Memory B cell (primary cell): Measurements from ENCODE around the gene LONP1.
A peak's percentile ranks its signal among the peaks of the same experiment; 100 is the strongest.

Experiments
- ATAC-seq: fragments of 150-1000 bp; cut with Tn5 transposase; 2 replicates; pipeline ENCODE4 v1.10.0; 2021; ENCODE audit warnings: low read depth, mild to moderate bottlenecking, moderate library complexity
- DNase-seq, 2 donors: peaks; one replicate each; pipeline ENCODE4 v3.0.0; 2022; ENCODE audit warnings: low spot score in 2 of 2
- H3K27ac Mint-ChIP-seq: one replicate; pipeline ENCODE4 v1.8.0; 2022; ENCODE audit warnings: mild to moderate bottlenecking, moderate library complexity, mixed read lengths
- H3K27me3 Mint-ChIP-seq: one replicate; pipeline ENCODE4 v1.8.0; 2022; ENCODE audit warnings: mixed read lengths
- H3K36me3 Mint-ChIP-seq: one replicate; pipeline ENCODE4 v1.8.0; 2022; ENCODE audit warnings: mild to moderate bottlenecking, mixed read lengths
- H3K4me1 Mint-ChIP-seq: one replicate; pipeline ENCODE4 v1.8.0; 2022; ENCODE audit warnings: mixed read lengths
- H3K4me3 Mint-ChIP-seq: one replicate; pipeline ENCODE4 v1.8.0; 2022; ENCODE audit warnings: mild to moderate bottlenecking, moderate library complexity, mixed read lengths
- H3K9me3 Mint-ChIP-seq: one replicate; pipeline ENCODE4 v1.8.0; 2022; ENCODE audit warnings: mixed read lengths

LONP1 gene

GRCh38 chr19:5667751-5668271 lies 52.1 kb downstream of the LONP1 start:
- Mint-ChIP-seq H3K4me3 (no peak overlapping the region), H3K4me1 (no peaks in the 10 kb centered on the region), H3K27me3 (no peaks in the 10 kb centered on the region), H3K27ac (no peak overlapping the region), H3K9me3 (no peaks in the 10 kb centered on the region), H3K36me3 (peaks cover 28% of the 10 kb centered on the region)
- DNase-seq (no peak), ATAC-seq (no peak)

GRCh38 chr19:5666921-5667610 lies 52.9 kb downstream of the LONP1 start:
- no peak overlapping the region for H3K4me3 Mint-ChIP-seq
- ATAC-seq = no peak
- H3K27me3 Mint-ChIP-seq = no peaks in the 10 kb centered on the region
- no peaks in the 10 kb centered on the region for H3K4me1 Mint-ChIP-seq
- H3K36me3 Mint-ChIP-seq = peaks cover 28% of the 10 kb centered on the region
- H3K9me3 Mint-ChIP-seq = no peaks in the 10 kb centered on the region
- H3K27ac Mint-ChIP-seq = peak overlapping the region; percentile 50
- DNase-seq = no peak

GRCh38 chr19:5665781-5666513 lies 54.0 kb downstream of the LONP1 start:
- no peaks in the 10 kb centered on the region for H3K9me3 Mint-ChIP-seq
- peak overlapping the region; percentile 28 for H3K27ac Mint-ChIP-seq
- H3K4me1 Mint-ChIP-seq = no peaks in the 10 kb centered on the region
- no peak overlapping the region for H3K4me3 Mint-ChIP-seq
- no peaks in the 10 kb centered on the region for H3K27me3 Mint-ChIP-seq
- H3K36me3 Mint-ChIP-seq = peaks cover 31% of the 10 kb centered on the region
- DNase-seq = no peak
- no peak for ATAC-seq

- no peak overlapping the region for H3K27ac Mint-ChIP-seq
- H3K36me3 Mint-ChIP-seq = peaks cover 35% of the 10 kb centered on the region
- ATAC-seq = no peak
- no peaks in the 10 kb centered on the region for H3K4me1 Mint-ChIP-seq
- no peaks in the 10 kb centered on the region for H3K9me3 Mint-ChIP-seq
- no peaks in the 10 kb centered on the region for H3K27me3 Mint-ChIP-seq
- DNase-seq = no peak
- H3K4me3 Mint-ChIP-seq = no peak overlapping the region
Observed at GRCh38 chr19:5664515-5664914, 55.4 kb downstream of the LONP1 start.

- Mint-ChIP-seq H3K4me3 (no peak overlapping the region), H3K27me3 (no peaks in the 10 kb centered on the region), H3K4me1 (no peaks in the 10 kb centered on the region), H3K36me3 (peaks cover 33% of the 10 kb centered on the region), H3K9me3 (no peaks in the 10 kb centered on the region), H3K27ac (no peak overlapping the region)
- ATAC-seq (no peak), DNase-seq (no peak)
Observed at GRCh38 chr19:5663904-5664303, 56.0 kb downstream of the LONP1 start.

- Mint-ChIP-seq H3K36me3 (peaks cover 34% of the 10 kb centered on the region), H3K27ac (no peak overlapping the region), H3K9me3 (no peaks in the 10 kb centered on the region), H3K4me1 (no peaks in the 10 kb centered on the region), H3K27me3 (no peaks in the 10 kb centered on the region), H3K4me3 (no peak overlapping the region)
- DNase-seq = no peak
- no peak for ATAC-seq
Observed at GRCh38 chr19:5661483-5661882, 58.5 kb downstream of the LONP1 start.

GRCh38 chr19:5655412-5655811 lies 64.5 kb downstream of the LONP1 start:
- Mint-ChIP-seq H3K4me3 (no peak overlapping the region), H3K27ac (peak overlapping the region; percentile 36), H3K36me3 (peaks cover 43% of the 10 kb centered on the region), H3K4me1 (no peaks in the 10 kb centered on the region), H3K9me3 (no peaks in the 10 kb centered on the region), H3K27me3 (no peaks in the 10 kb centered on the region)
- DNase-seq (no peak), ATAC-seq (no peak)

- Mint-ChIP-seq H3K36me3 (peaks cover 46% of the 10 kb centered on the region), H3K9me3 (no peaks in the 10 kb centered on the region), H3K27ac (no peak overlapping the region), H3K27me3 (no peaks in the 10 kb centered on the region), H3K4me3 (no peak overlapping the region), H3K4me1 (no peaks in the 10 kb centered on the region)
- ATAC-seq (no peak), DNase-seq (no peak)
Observed at GRCh38 chr19:5654931-5655330, 65.0 kb downstream of the LONP1 start.

- no peak for ATAC-seq
- H3K4me1 Mint-ChIP-seq = peaks cover under 1% of the 10 kb centered on the region
- H3K4me3 Mint-ChIP-seq = no peak overlapping the region
- DNase-seq = no peak
- H3K27me3 Mint-ChIP-seq = no peaks in the 10 kb centered on the region
- H3K36me3 Mint-ChIP-seq = peaks cover 50% of the 10 kb centered on the region
- no peaks in the 10 kb centered on the region for H3K9me3 Mint-ChIP-seq
- no peak overlapping the region for H3K27ac Mint-ChIP-seq
Observed at GRCh38 chr19:5652261-5652660, 67.7 kb downstream of the LONP1 start.

- no peaks in the 10 kb centered on the region for H3K9me3 Mint-ChIP-seq
- peaks cover 55% of the 10 kb centered on the region for H3K36me3 Mint-ChIP-seq
- no peaks in the 10 kb centered on the region for H3K27me3 Mint-ChIP-seq
- H3K4me3 Mint-ChIP-seq = no peak overlapping the region
- ATAC-seq = no peak
- no peak for DNase-seq
- peaks cover 10% of the 10 kb centered on the region for H3K4me1 Mint-ChIP-seq
- H3K27ac Mint-ChIP-seq = no peak overlapping the region
Observed at GRCh38 chr19:5651361-5651760, 68.6 kb downstream of the LONP1 start.

- Mint-ChIP-seq H3K9me3 (no peaks in the 10 kb centered on the region), H3K4me3 (no peak overlapping the region), H3K36me3 (peaks cover 47% of the 10 kb centered on the region), H3K4me1 (peaks cover 15% of the 10 kb centered on the region), H3K27me3 (no peaks in the 10 kb centered on the region), H3K27ac (peak overlapping the region; percentile 50)
- DNase-seq (no peak), ATAC-seq (no peak)
Observed at GRCh38 chr19:5648464-5648863, 71.5 kb downstream of the LONP1 start.

- Mint-ChIP-seq H3K4me1 (peaks cover 16% of the 10 kb centered on the region), H3K27ac (peak overlapping the region; percentile 39), H3K4me3 (no peak overlapping the region), H3K36me3 (peaks cover 40% of the 10 kb centered on the region), H3K9me3 (no peaks in the 10 kb centered on the region), H3K27me3 (no peaks in the 10 kb centered on the region)
- ATAC-seq (no peak), DNase-seq (no peak)
Observed at GRCh38 chr19:5646703-5647102, 73.2 kb downstream of the LONP1 start.

GRCh38 chr19:5645409-5645808 lies 74.5 kb downstream of the LONP1 start:
- no peak overlapping the region for H3K27ac Mint-ChIP-seq
- no peaks in the 10 kb centered on the region for H3K9me3 Mint-ChIP-seq
- H3K27me3 Mint-ChIP-seq = no peaks in the 10 kb centered on the region
- H3K4me1 Mint-ChIP-seq = peaks cover 20% of the 10 kb centered on the region
- H3K36me3 Mint-ChIP-seq = peaks cover 39% of the 10 kb centered on the region
- no peak for DNase-seq
- no peak overlapping the region for H3K4me3 Mint-ChIP-seq
- no peak for ATAC-seq

GRCh38 chr19:5644037-5644436 lies 75.9 kb downstream of the LONP1 start:
- ATAC-seq (no peak), DNase-seq (no peak)
- Mint-ChIP-seq H3K36me3 (peaks cover 34% of the 10 kb centered on the region), H3K27ac (no peak overlapping the region), H3K9me3 (no peaks in the 10 kb centered on the region), H3K27me3 (no peaks in the 10 kb centered on the region), H3K4me3 (no peak overlapping the region), H3K4me1 (peaks cover 20% of the 10 kb centered on the region)
